Upper lobe of left lung (tissue), 6 donors: ENCODE results near the gene CCM2L. TPM values are rescaled to one million over a fixed set of nuclear protein-coding genes. Genes with fewer than 3 reads are reported as not detected.

Experiments used
- ATAC-seq, 2 donors: fragments of 200-7000 bp; cut with Tn5 transposase; one replicate each; pipeline ENCODE4 v1.9.1; 2022; ENCODE audit warnings: mild to moderate bottlenecking in 2 of 2, moderate library complexity in 2 of 2; ENCODE audit not compliant: low FRiP score in 2 of 2
- DNase-seq, 2 donors: peaks; one replicate each; pipeline ENCODE4 v3.0.0-alpha.2; 2019 to 2020
- H3K27ac ChIP-seq, 4 donors: fragments of 200-600 bp; sonication (generic); one replicate each; pipeline ENCODE4 v1.5.1; 2016 to 2019
- H3K27me3 ChIP-seq, 4 donors: fragments of 200-600 bp; sonication (generic); one replicate each; pipeline ENCODE4 v1.5.1; 2017 to 2019
- H3K36me3 ChIP-seq, 4 donors: fragments of 200-600 bp; sonication (generic); one replicate each; pipeline ENCODE4 v1.5.1; 2016 to 2019
- H3K4me1 ChIP-seq, 4 donors: fragments of 200-600 bp; sonication (generic); one replicate each; pipeline ENCODE4 v1.5.1; 2018 to 2019
- H3K4me3 ChIP-seq, 4 donors: fragments of 200-600 bp; sonication (generic); one replicate each; pipeline ENCODE4 v1.5.1; 2017 to 2019; ENCODE audit warnings: mild to moderate bottlenecking in 2 of 4, moderate library complexity in 1 of 4
- H3K9me3 ChIP-seq, 4 donors: fragments of 200-600 bp; sonication (generic); one replicate each; pipeline ENCODE4 v1.5.1; 2018 to 2019
- CTCF ChIP-seq, 6 experiments: fragments of 450-650 bp in 4 of 6; fragments of 200-600 bp in 2 of 6; sonication (generic) in 2 of 6; IDR thresholded peaks; one replicate each; pipeline ENCODE4 v1.5.1; 2016 to 2019; ENCODE audit warnings: antibody characterized with exemption in 6 of 6
- EP300 ChIP-seq, 4 donors: sonication (generic); formaldehyde crosslinking; IDR thresholded peaks; one replicate each; pipeline ENCODE4 v1.5.1; 2017; ENCODE audit warnings: antibody characterized with exemption in 4 of 4, control low read depth in 2 of 4
- POLR2A ChIP-seq, 4 donors: fragments of 450-650 bp; IDR thresholded peaks; one replicate each; pipeline ENCODE4 v1.5.1; 2016 to 2017; ENCODE audit warnings: antibody characterized with exemption in 4 of 4, mild to moderate bottlenecking in 2 of 4
- POLR2AphosphoS5 ChIP-seq, 2 donors: sonication (generic); formaldehyde crosslinking; IDR thresholded peaks; one replicate each; pipeline ENCODE4 v1.5.1; 2017; ENCODE audit warnings: antibody characterized with exemption in 2 of 2
- WGBS, 2 donors: methylation state at CpG; one replicate each; pipeline ENCODE4 v1.1.5; 2017 to 2018; 5-methylcytosine and 5-hydroxymethylcytosine counted together
- total RNA-seq, 6 donors: library from RNA; depleted of rRNA in 4 of 6; stranded (reverse); fragments of >200 nt in 4 of 6; gene quantifications; one replicate each; pipeline versions ENCODE4 v1.1.0 to v1.2.1, GENCODE V29; 2016 to 2021
- donor health status: DM: no; HTN: no; CAD: no; lungs with moderate emphysema.
- donor health status: DM: no; HTN: yes; CAD: no; lungs with severe emphysema.

The CCM2L gene
- total RNA-seq, 6 donors from 2014 or later = 4.2 to 29.2 (median 8.3) TPM

GRCh38 chr20:32069711-32070110 lies 59.5 kb downstream of the CCM2L start:
- H3K9me3 ChIP-seq = no peaks in the 10 kb centered on the region
- H3K4me3 ChIP-seq = no peak overlapping the region
- no peaks in the 10 kb centered on the region for H3K27me3 ChIP-seq
- peak overlapping the region; percentile 54 to 74 (median 70) for H3K27ac ChIP-seq
- DNase-seq (no peak), ATAC-seq (no peak)
- TF ChIP-seq EP300 (IDR thresholded peaks at IDR 0.05) (no peak), POLR2AphosphoS5 (IDR thresholded peaks at IDR 0.05) (no peak), POLR2A (IDR thresholded peaks at IDR 0.05) (no peak), CTCF (IDR thresholded peaks at IDR 0.05) (no peak)
- no peaks in the 10 kb centered on the region for H3K36me3 ChIP-seq
- H3K4me1 ChIP-seq = peaks cover 0 to 3% (median 0%) of the 10 kb centered on the region in 4 donors

DNA sequence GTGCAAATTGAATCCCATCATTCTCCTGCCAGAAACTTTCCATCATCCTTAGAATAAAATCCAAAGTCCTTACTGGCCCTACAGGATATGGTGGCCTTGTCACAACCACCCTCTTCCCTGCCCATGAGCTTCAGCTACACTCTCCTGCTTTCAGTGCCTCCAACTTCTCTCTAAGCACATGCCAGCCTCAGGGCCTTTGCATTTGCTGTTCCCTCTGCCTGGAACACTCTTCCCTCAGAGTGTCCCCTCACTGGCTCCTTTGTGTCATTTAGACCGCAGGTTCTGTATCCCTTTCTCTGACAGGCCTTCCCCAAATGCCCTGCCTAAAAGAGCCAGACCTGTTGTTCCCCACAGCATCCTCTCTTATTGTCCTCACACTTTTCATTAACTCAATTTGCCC lies 60.0 kb downstream of the CCM2L start:
- ATAC-seq (no peak), DNase-seq (no peak)
- peaks cover 0 to 3% (median 0%) of the 10 kb centered on the region in 4 donors for H3K36me3 ChIP-seq
- no peaks in the 10 kb centered on the region for H3K27me3 ChIP-seq
- H3K4me1 ChIP-seq = peaks cover 0 to 3% (median 0%) of the 10 kb centered on the region in 4 donors
- TF ChIP-seq POLR2A (IDR thresholded peaks at IDR 0.05) (no peak), POLR2AphosphoS5 (IDR thresholded peaks at IDR 0.05) (no peak), EP300 (IDR thresholded peaks at IDR 0.05) (no peak), CTCF (IDR thresholded peaks at IDR 0.05) (no peak)
- no peaks in the 10 kb centered on the region for H3K9me3 ChIP-seq
- no peak overlapping the region for H3K4me3 ChIP-seq
- WGBS, 2 donors = 67 to 79% methylated on average over 1 of the region's 1 CpG
- H3K27ac ChIP-seq = peak overlapping the region; percentile 6 to 73 (median 60)

GRCh38 chr20:32070690-32071213 lies 60.5 kb downstream of the CCM2L start:
- TF ChIP-seq EP300 (IDR thresholded peaks at IDR 0.05) (no peak), POLR2AphosphoS5 (IDR thresholded peaks at IDR 0.05) (no peak), CTCF (IDR thresholded peaks at IDR 0.05) (no peak), POLR2A (IDR thresholded peaks at IDR 0.05) (no peak)
- WGBS, 2 donors = 30 to 34% methylated on average over 4 of the region's 4 CpGs
- Histone ChIP-seq H3K27ac (peak overlapping the region; percentile 8 to 73 (median 60)), H3K27me3 (no peaks in the 10 kb centered on the region), H3K4me3 (no peak overlapping the region), H3K9me3 (no peaks in the 10 kb centered on the region), H3K36me3 (peaks cover 0 to 4% (median 0%) of the 10 kb centered on the region in 4 donors), H3K4me1 (peaks cover 0 to 3% (median 0%) of the 10 kb centered on the region in 4 donors)
- ATAC-seq (no peak), DNase-seq (no peak)

GRCh38 chr20:32071395-32072167 lies 61.3 kb downstream of the CCM2L start:
- Histone ChIP-seq H3K36me3 (peaks cover 0 to 4% (median 0%) of the 10 kb centered on the region in 4 donors), H3K4me1 (peaks cover 0 to 3% (median 0%) of the 10 kb centered on the region in 4 donors), H3K27ac (peak overlapping the region in 3 of 4 donors; percentile 8 to 73 (median 54))

More at GRCh38 chr20:32071395-32072167, 61.3 kb downstream of the CCM2L start:
- Histone ChIP-seq H3K4me3 (no peak overlapping the region), H3K9me3 (no peaks in the 10 kb centered on the region), H3K27me3 (no peaks in the 10 kb centered on the region)
- 84 to 90% methylated on average over 14 to 15 of the region's 17 CpGs for WGBS, 2 donors
- no peak for ATAC-seq
- TF ChIP-seq EP300 (IDR thresholded peaks at IDR 0.05) = no peak
- no peak for TF ChIP-seq POLR2A (IDR thresholded peaks at IDR 0.05)
- TF ChIP-seq POLR2AphosphoS5 (IDR thresholded peaks at IDR 0.05) = no peak
- no peak for TF ChIP-seq CTCF (IDR thresholded peaks at IDR 0.05)
- peak in 1 of 2 donors; percentile 51 for DNase-seq
